Parathyroid adenoma (tissue), 2 donors: ENCODE measurements around the gene EIPR1.

ENCODE experiments used
- H2AFZ ChIP-seq: fragments of 300-600 bp; sonication (generic); one replicate; pipeline ENCODE4 v1.7.0; 2017; ENCODE audit warnings: antibody characterized with exemption, mild to moderate bottlenecking
- H3K27ac ChIP-seq: fragments of 300-600 bp; sonication (generic); one replicate; pipeline ENCODE4 v1.7.0; 2017
- H3K27me3 ChIP-seq: fragments of 300-600 bp; sonication (generic); one replicate; pipeline ENCODE4 v1.7.0; 2017; ENCODE audit warnings: low read length; ENCODE audit not compliant: control insufficient read depth, insufficient read depth
- H3K36me3 ChIP-seq: fragments of 300-600 bp; sonication (generic); one replicate; pipeline ENCODE4 v1.7.0; 2017; ENCODE audit warnings: low read length; ENCODE audit not compliant: control insufficient read depth, insufficient read depth
- H3K4me1 ChIP-seq: fragments of 300-600 bp; sonication (generic); one replicate; pipeline ENCODE4 v1.7.0; 2017; ENCODE audit warnings: control low read depth
- H3K4me2 ChIP-seq: fragments of 300-600 bp; sonication (generic); one replicate; pipeline ENCODE4 v1.7.0; 2017; ENCODE audit warnings: low read length
- H3K4me3 ChIP-seq: fragments of 300-600 bp; sonication (generic); one replicate; pipeline ENCODE4 v1.7.0; 2017; ENCODE audit warnings: low read depth, low read length
- H3K79me2 ChIP-seq: fragments of 300-600 bp; sonication (generic); one replicate; pipeline ENCODE4 v1.7.0; 2017; ENCODE audit warnings: control low read depth
- H3K9ac ChIP-seq: fragments of 300-600 bp; sonication (generic); one replicate; pipeline ENCODE4 v1.7.0; 2017; ENCODE audit warnings: mild to moderate bottlenecking
- H3K9me3 ChIP-seq: fragments of 300-600 bp; sonication (generic); one replicate; pipeline ENCODE4 v1.7.0; 2017; ENCODE audit warnings: low read length; ENCODE audit not compliant: control insufficient read depth
- CTCF ChIP-seq: fragments of 300-600 bp; sonication (generic); IDR thresholded peaks from one replicate; pipeline ENCODE4 v1.7.0; 2017; ENCODE audit warnings: antibody characterized with exemption, mild to moderate bottlenecking
- donor health status: primary hyperparathyroidism.

The EIPR1 gene

GRCh38 chr2:3291113-3291512 is 86.5 kb downstream of the EIPR1 start:
- no peak overlapping the region for H3K4me2 ChIP-seq
- H3K4me1 ChIP-seq: peaks cover 42% of the 10 kb centered on the region
- peaks cover 27% of the 10 kb centered on the region for H3K79me2 ChIP-seq
- H3K4me3 ChIP-seq: no peak overlapping the region
- H3K36me3 ChIP-seq: no peaks in the 10 kb centered on the region
- no peaks in the 10 kb centered on the region for H3K27me3 ChIP-seq
- no peak overlapping the region for H3K9ac ChIP-seq
- H3K27ac ChIP-seq: peak overlapping the region; percentile 83
- no peak overlapping the region for H2AFZ ChIP-seq
- TF ChIP-seq CTCF: no peak
- no peaks in the 10 kb centered on the region for H3K9me3 ChIP-seq

- Histone ChIP-seq H3K27ac (peak overlapping the region; percentile 4), H3K4me1 (peaks cover 42% of the 10 kb centered on the region), H3K36me3 (no peaks in the 10 kb centered on the region), H3K79me2 (peaks cover 31% of the 10 kb centered on the region), H3K27me3 (no peaks in the 10 kb centered on the region), H2AFZ (peak overlapping the region; percentile 46), H3K4me3 (no peak overlapping the region), H3K9ac (no peak overlapping the region), H3K9me3 (no peaks in the 10 kb centered on the region), H3K4me2 (no peak overlapping the region)
- TF ChIP-seq CTCF: no peak
These were observed 87.0 kb downstream of the EIPR1 start for GRCh38 chr2:3290655-3291054.

DNA sequence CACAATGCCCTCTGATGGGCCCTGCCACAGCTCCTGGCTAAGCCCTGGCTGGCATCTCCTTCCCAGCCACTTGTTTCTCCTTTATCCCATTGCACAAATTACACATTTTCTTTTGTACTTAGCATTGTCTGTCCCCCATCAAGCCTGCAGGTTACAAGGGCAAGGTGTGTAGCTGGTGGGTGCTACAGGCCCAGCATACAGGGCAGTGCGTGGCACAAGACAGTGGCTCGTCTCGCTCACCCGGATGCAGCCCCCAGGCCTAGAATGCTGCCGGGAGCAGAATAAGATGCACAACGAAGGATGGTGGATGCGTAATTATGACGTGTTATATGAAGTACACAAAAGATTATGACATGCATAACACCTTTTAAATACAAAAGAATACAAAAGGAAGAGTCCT is 87.6 kb downstream of the EIPR1 start:
- Histone ChIP-seq H3K9me3 (no peaks in the 10 kb centered on the region), H3K4me3 (no peak overlapping the region), H3K79me2 (peaks cover 31% of the 10 kb centered on the region), H3K9ac (no peak overlapping the region), H3K4me1 (peaks cover 42% of the 10 kb centered on the region), H3K27ac (no peak overlapping the region), H3K27me3 (no peaks in the 10 kb centered on the region), H2AFZ (no peak overlapping the region), H3K4me2 (no peak overlapping the region), H3K36me3 (no peaks in the 10 kb centered on the region)
- TF ChIP-seq CTCF: no peak

GRCh38 chr2:3289526-3289925 is 88.1 kb downstream of the EIPR1 start:
- Histone ChIP-seq H3K9me3 (no peaks in the 10 kb centered on the region), H3K9ac (no peak overlapping the region), H3K4me2 (no peak overlapping the region), H2AFZ (no peak overlapping the region), H3K4me1 (peaks cover 38% of the 10 kb centered on the region), H3K36me3 (no peaks in the 10 kb centered on the region), H3K27me3 (no peaks in the 10 kb centered on the region), H3K79me2 (peaks cover 31% of the 10 kb centered on the region), H3K27ac (no peak overlapping the region), H3K4me3 (no peak overlapping the region)
- TF ChIP-seq CTCF: no peak

DNA sequence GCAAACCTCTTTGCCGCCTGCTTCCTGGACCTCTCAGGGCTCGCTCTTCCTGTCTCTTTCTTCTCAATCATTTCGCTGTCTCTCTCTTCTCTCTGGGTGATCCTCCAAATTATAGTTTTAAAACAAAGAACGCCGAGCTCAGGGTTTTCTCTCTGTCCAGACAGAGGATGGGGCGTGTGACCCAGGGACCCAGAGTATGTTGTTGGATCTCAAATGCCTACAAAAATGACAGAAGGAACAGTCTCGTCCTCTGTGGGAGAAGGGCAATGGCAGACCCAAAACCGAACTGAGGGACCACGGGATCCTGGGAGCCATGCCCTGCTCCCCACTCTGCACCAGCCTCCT is 88.5 kb downstream of the EIPR1 start:
- H3K79me2 ChIP-seq: peaks cover 31% of the 10 kb centered on the region
- no peaks in the 10 kb centered on the region for H3K9me3 ChIP-seq
- H2AFZ ChIP-seq: no peak overlapping the region
- peaks cover 35% of the 10 kb centered on the region for H3K4me1 ChIP-seq
- H3K36me3 ChIP-seq: no peaks in the 10 kb centered on the region
- H3K27ac ChIP-seq: no peak overlapping the region
- H3K4me2 ChIP-seq: no peak overlapping the region
- no peak overlapping the region for H3K9ac ChIP-seq
- no peaks in the 10 kb centered on the region for H3K27me3 ChIP-seq
- no peak overlapping the region for H3K4me3 ChIP-seq
- no peak for TF ChIP-seq CTCF
